HepG2 (cell line): Measurements from ENCODE around the gene RAB23. TPM values are rescaled to one million over a fixed set of nuclear protein-coding genes. Genes with fewer than 3 reads are reported as not detected.
A peak's percentile ranks its signal among the peaks of the same experiment; 100 is the strongest.

Source experiments
- ARID2 ChIP-seq: sonication (generic); formaldehyde crosslinking; IDR thresholded peaks from 2 replicates; pipeline ENCODE4 v1.8.1; 2022; ENCODE audit warnings: mild to moderate bottlenecking, missing genetic modification reagents, borderline replicate concordance
- CENPBD1 ChIP-seq: sonication (generic); formaldehyde crosslinking; IDR thresholded peaks from 2 replicates; pipeline ENCODE4 v1.8.0; 2022; ENCODE audit warnings: missing genetic modification reagents, low read depth, mild to moderate bottlenecking, borderline replicate concordance
- EEA1 ChIP-seq: sonication (generic); formaldehyde crosslinking; IDR thresholded peaks from 2 replicates; pipeline ENCODE4 v1.5.1; 2020; ENCODE audit warnings: mild to moderate bottlenecking, missing genetic modification reagents, borderline replicate concordance
- FOXA1 ChIP-seq, 2 experiments: fragments of 450-650 bp in 1 of 2; sonication (generic) in 1 of 2; formaldehyde crosslinking in 1 of 2; IDR thresholded peaks; 2 replicates each; pipeline versions ENCODE4 v1.4.0 to v1.6.1; 2016 to 2020; ENCODE audit warnings: missing genetic modification reagents in 1 of 2
- KMT2A ChIP-seq: sonication (generic); formaldehyde crosslinking; IDR thresholded peaks from 2 replicates; pipeline ENCODE4 v1.4.0; 2020; ENCODE audit warnings: missing genetic modification reagents
- LCORL ChIP-seq, 2 experiments: fragments of 450-650 bp in 1 of 2; sonication (generic) in 1 of 2; formaldehyde crosslinking in 1 of 2; IDR thresholded peaks; 2 replicates each; pipeline versions ENCODE4 v1.5.0 to v1.6.1; 2017 to 2020; ENCODE audit warnings: antibody characterized with exemption in 1 of 2, missing genetic modification reagents in 1 of 2
- REL ChIP-seq: sonication (generic); formaldehyde crosslinking; conservative IDR thresholded peaks from 2 replicates; pipeline ENCODE4 v1.8.0; 2022; ENCODE audit warnings: mild to moderate bottlenecking, missing genetic modification reagents, moderate library complexity
- ZBTB3 ChIP-seq: sonication (generic); formaldehyde crosslinking; IDR thresholded peaks from 2 replicates; pipeline ENCODE4 v1.4.0; 2020; ENCODE audit warnings: low read depth, mild to moderate bottlenecking, moderate library complexity, missing genetic modification reagents, borderline replicate concordance
- ZBTB40 ChIP-seq, 2 experiments: fragments of 450-650 bp in 1 of 2; sonication (generic) in 1 of 2; formaldehyde crosslinking in 1 of 2; IDR thresholded peaks; 2 replicates each; pipeline versions ENCODE4 v1.6.1 to v1.8.0; 2016 to 2022; ENCODE audit warnings: antibody characterized with exemption in 1 of 2, mild to moderate bottlenecking in 1 of 2, missing genetic modification reagents in 1 of 2
- ZNF281 ChIP-seq: sonication (generic); formaldehyde crosslinking; IDR thresholded peaks from 2 replicates; pipeline ENCODE4 v1.4.0; 2020; ENCODE audit warnings: missing genetic modification reagents, borderline replicate concordance
- ZNF816 ChIP-seq: sonication (generic); formaldehyde crosslinking; IDR thresholded peaks from 2 replicates; pipeline ENCODE4 v1.8.0; 2022; ENCODE audit warnings: missing genetic modification reagents, mild to moderate bottlenecking, borderline replicate concordance
- ZSCAN5A ChIP-seq: sonication (generic); formaldehyde crosslinking; IDR thresholded peaks from 2 replicates; pipeline ENCODE4 v1.8.0; 2022; ENCODE audit warnings: mild to moderate bottlenecking, missing genetic modification reagents, borderline replicate concordance
- ZSCAN9 ChIP-seq: IDR thresholded peaks from 2 replicates; pipeline ENCODE4 v1.6.1; 2016; ENCODE audit warnings: borderline replicate concordance
- polyA plus RNA-seq, 8 experiments: library from polyadenylated mRNA; depleted of rRNA in 3 of 8; stranded (reverse) in 7 of 8; unstranded in 1 of 8; fragments of >200 nt; fragmentation: Illumina TruSeq in 4 of 8; extraction: Trizol in 4 of 8; gene quantifications; 2 replicates each; pipeline versions ENCODE4 v1.2.1 to v1.2.3, GENCODE V29; 2011 to 2016; ENCODE audit warnings: low read depth in 4 of 8, missing spikeins in 1 of 8, mixed read lengths in 1 of 8; ENCODE audit not compliant: insufficient read depth in 1 of 8
- total RNA-seq, 5 experiments: library from RNA; depleted of rRNA; stranded (reverse); fragments of >200 nt; fragmentation: Illumina TruSeq; extraction: Trizol; gene quantifications; 2 replicates each; pipeline ENCODE4 v1.2.3, GENCODE V29; 2016; ENCODE audit warnings: low read depth in 1 of 5

RAB23 gene
- total and polyA plus RNA-seq, 2 of the 13 experiments (the other 11 are each of a cell fraction or from before 2014, with no cell fraction given): 5.5 to 16.4 TPM

- TF ChIP-seq ZBTB40 (IDR thresholded peaks at IDR 0.05) (no peak), ZBTB40 (CRISPR knock-in tag; IDR thresholded peaks at IDR 0.05) (no peak), ZSCAN5A (peak; percentile 45; the same call in 1 of the 2 replicates), EEA1 (CRISPR knock-in tag) (no peak), FOXA1 (IDR thresholded peaks at IDR 0.05) (no peak), FOXA1 (CRISPR knock-in tag; IDR thresholded peaks at IDR 0.05) (0 out of 2 replicates have a peak, but pooled peaks have one; percentile 5), ZSCAN9 (CRISPR knock-in tag) (no peak), ARID2 (CRISPR knock-in tag) (peak; percentile 80; the same call in 1 of the 2 replicates), LCORL (IDR thresholded peaks at IDR 0.05) (no peak), LCORL (CRISPR knock-in tag; IDR thresholded peaks at IDR 0.05) (peak; percentile 82), ZBTB3 (no peak), CENPBD1 (CRISPR knock-in tag) (no peak), KMT2A (CRISPR knock-in tag) (peak; percentile 80), REL (CRISPR knock-in tag) (peak; percentile 67; the same call in 1 of the 2 replicates), ZNF816 (CRISPR knock-in tag) (no peak), ZNF281 (CRISPR knock-in tag) (peak; percentile 7; the same call in 1 of the 2 replicates)
Measured at GRCh38 chr6:57221191-57221935, 744 bp downstream of the RAB23 start (continued).
